ENCODE measurements around the gene TRABD.
A peak's percentile ranks its signal among the peaks of the same experiment; 100 is the strongest.

Gene TRABD

GRCh38 chr22:50148991-50149721, 36.6 kb upstream of the TRABD start:
- H3K27ac ChIP-seq, result no peak overlapping the region
- TF ChIP-seq CTCF (conservative IDR thresholded peaks at IDR 0.05), result peak; percentile 84

GRCh38 chr22:50150161-50151129, 35.3 kb upstream of the TRABD start:
- no peak for TF ChIP-seq CTCF (conservative IDR thresholded peaks at IDR 0.05)
- H3K27ac ChIP-seq, result no peak overlapping the region

GRCh38 chr22:50151571-50152537, 33.9 kb upstream of the TRABD start:
- H3K27ac ChIP-seq, result no peak overlapping the region
- TF ChIP-seq CTCF (conservative IDR thresholded peaks at IDR 0.05), result no peak

- H3K27ac ChIP-seq, result no peak overlapping the region
- TF ChIP-seq CTCF (conservative IDR thresholded peaks at IDR 0.05), result no peak
Observed at GRCh38 chr22:50153056-50153755, 32.5 kb upstream of the TRABD start.

GRCh38 chr22:50153756-50154140, 32.0 kb upstream of the TRABD start:
- H3K27ac ChIP-seq, result no peak overlapping the region
- no peak for TF ChIP-seq CTCF (conservative IDR thresholded peaks at IDR 0.05)

DNA sequence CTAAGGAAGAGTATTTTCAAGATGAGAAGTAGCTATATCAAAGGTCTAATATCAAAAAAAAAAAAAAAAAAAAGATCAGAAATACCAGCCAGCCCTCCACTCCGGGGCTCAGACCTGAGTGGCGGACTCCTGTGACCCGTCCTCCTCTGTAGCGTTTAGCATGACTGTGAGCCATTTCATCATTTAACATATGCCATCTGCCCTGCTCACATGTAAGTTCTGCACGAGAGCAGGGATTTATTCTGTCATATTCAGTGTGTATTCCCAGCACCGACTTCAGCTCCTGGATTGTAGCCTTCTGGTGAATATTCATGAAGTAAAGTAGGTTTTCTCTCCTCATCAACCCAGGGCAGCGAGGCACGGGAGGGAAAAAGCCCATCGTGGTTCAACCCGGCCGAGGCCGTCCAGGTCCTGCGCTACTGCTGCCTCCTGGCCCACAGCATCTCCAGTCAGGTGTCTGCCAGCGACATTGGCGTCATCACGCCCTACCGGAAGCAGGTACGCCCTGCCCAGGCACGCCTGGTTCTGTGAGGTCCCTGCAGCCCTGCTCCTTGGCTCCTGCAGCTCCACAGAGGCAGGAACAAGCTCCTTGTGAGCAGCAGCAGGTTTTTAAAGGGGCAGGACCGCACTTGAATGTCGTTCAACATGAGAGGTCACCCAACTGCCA, 27.9 kb upstream of the TRABD start:
- no peak for TF ChIP-seq CTCF (conservative IDR thresholded peaks at IDR 0.05)
- peak overlapping the region; percentile 62 for H3K27ac ChIP-seq

Measured in VCaP (cell line).